GM18505 (cell line): ENCODE measurements around the gene STARD13.
A peak's percentile ranks its signal among the peaks of the same experiment; 100 is the strongest.

Experiments used
- ATAC-seq: cut with Tn5 transposase; IDR thresholded peaks from one replicate; pipeline ENCODE4 v1.9.1; 2021; ENCODE audit not compliant: unreplicated experiment
- POLR2A ChIP-seq: IDR thresholded peaks from 4 replicates; pipeline ENCODE4 v1.6.1; 2011; ENCODE audit warnings: borderline replicate concordance; ENCODE audit not compliant: insufficient read depth, insufficient read length; ENCODE audit errors: extremely low read depth

Gene STARD13

DNA sequence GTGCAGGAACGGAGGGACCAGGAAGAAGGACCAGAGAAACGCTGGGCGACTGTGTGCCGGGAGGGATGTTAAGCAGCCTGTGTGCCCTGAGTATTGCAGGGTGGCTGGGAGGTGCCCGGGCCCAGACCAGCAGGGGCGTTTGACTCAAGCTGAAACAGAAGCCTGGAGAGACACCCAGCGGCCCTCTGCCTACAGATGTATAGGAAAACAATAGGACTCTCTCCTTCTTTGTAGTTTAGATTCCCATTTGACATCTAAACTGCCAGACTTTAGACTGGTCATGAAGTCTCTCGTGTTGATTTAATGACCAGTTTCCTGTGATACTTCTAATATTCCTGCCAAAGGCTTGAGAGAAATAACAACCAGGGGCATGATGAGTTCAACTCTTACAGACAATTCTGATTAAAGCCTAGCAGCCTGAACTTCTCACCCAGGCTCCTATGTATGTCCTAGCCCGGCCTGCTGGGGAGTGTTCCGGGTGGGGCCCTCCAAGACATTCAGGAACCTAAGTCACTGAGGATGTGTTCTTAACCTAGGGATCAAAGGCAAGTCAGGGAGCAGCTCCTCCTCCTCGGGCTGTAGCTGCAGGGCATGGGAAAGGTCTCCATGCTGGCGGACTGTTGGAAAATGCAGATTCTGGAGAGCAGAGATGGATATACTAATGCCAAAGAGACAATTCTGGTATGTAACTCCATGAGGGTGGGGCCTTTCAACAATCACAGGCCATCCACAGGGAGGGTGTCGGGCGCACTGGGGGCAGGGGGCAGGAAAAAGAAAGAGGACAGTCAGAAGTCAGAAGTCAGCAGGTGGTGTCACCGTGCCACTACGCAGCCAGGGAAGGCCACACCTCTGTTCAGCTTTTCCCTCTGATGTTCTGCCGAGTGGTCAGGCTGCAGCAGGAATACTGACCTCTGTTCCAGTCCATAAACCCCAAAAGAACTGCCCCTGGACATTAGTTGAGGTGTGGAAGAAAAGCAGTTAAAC is 131.8 kb downstream of the STARD13 start:
- TF ChIP-seq POLR2A = no peak
- no peak for ATAC-seq

- no peak for TF ChIP-seq POLR2A
- no peak for ATAC-seq
Observed at GRCh38 chr13:33152389-33152788, 133.2 kb downstream of the STARD13 start.

DNA sequence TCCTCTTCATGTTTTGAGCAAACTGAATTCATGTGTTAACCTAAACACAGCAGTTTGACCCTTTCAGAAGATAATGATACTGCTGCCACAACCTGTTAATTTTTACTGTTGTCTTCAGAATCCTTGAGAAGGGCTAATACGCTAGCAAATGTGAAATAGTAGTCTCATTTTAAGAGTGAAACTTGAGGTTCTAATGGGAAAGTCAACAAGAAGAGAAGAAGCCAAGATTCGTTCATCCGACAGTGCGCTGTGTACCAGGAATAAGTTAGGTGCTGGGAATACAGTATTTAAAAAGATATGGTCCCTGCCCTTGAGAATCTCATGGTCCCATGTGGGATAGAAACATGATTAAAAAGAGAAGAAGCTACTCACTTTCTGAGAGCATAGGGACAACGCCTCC is 134.9 kb downstream of the STARD13 start:
- no peak for TF ChIP-seq POLR2A

DNA sequence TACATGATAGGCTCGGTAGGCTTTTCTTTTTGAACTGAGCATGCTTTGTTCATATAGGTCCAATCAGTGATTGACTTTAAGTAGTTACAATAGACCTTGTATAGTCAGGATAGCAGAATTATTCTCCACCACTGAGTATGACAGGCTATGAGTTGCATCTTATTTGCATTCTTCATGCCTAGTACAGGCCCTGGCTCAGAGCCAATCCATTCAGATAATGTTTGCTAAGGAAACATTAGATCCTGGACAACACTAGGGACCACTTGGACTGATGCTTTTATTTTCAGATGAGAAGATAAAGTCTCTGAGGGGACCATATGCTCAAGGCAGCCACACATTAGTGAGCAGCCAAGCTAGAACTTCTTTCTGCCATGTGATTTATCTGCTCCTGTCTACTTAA is 135.4 kb downstream of the STARD13 start:
- ATAC-seq = no peak
- TF ChIP-seq POLR2A = no peak

More for the DNA sequence above, 134.9 kb downstream of the STARD13 start:
- ATAC-seq = no peak

DNA sequence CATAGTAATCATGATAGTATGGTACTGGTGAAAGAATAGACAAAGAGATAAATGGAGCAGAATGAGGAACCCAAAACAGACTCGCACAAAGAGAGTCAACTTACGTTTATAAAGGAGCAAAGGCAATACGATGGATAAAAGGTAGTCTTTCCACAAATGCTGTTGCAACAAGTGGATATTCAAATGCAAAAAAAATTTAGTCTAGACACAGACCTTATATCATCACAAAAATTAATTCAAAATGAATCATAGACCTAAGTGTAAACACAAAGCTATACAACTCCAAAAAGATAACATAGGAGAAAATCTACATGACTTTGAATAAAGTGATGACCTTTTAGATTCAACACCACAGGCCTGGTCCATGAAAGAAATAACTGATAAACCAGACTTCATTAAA is 137.7 kb downstream of the STARD13 start:
- no peak for ATAC-seq

DNA sequence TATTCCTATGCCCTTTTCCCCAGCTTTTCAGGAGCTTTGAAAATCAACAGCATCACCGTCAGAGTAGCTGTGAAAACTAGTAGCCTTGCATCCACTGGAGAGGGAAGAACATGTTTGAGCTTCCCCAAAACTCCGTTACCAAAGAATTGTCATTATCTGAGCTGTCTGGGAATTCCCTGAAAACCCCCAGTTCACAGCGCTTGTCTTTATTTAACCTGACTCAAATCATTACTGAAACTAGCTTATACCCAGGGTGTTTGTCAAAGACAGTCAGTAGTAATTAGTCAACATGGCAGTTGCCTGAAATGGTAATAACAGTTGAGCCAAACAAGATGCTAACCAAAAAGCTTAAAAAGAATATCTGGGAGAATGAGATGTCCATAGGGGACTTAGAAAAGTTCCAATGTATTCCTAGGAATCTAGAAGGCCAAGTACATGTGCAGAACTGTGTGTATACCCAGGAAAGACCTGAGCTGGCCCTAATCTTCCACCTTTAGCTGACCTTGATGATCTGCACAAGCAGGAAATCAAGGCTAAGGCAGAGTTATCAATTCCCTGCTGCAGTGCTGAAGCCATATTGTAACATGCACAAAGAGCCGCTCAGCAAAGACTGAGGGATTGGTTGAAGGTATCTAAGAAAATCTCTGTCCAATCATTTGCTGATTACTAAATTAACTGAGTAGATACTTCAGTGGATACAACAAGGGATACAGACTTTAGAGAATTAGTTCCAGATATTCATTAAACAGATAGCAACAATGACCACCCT is 138.5 kb downstream of the STARD13 start:
- no peak for TF ChIP-seq POLR2A
- ATAC-seq = peak; percentile 93

More for the DNA sequence above, 137.7 kb downstream of the STARD13 start:
- no peak for TF ChIP-seq POLR2A

DNA sequence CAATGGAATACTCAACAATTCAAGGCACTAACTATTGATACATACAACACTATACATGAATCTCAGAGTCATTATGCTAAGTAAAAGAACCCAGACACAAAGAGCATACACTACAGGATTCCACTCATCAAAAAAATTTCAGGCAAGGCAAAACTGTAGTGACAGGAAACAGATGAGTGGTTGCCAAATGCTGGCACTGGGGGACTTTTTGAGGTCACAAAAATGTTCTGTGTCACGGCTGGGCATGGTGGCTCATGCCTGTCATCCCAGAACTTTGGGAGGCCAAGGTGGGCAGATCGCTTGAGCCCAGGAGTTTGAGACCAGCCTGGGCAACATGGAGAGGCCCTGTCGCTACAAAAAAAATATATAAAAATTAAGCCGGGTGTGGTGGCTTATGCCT is 139.9 kb downstream of the STARD13 start:
- no peak for TF ChIP-seq POLR2A
- no peak for ATAC-seq

GRCh38 chr13:33144358-33144784 is 141.2 kb downstream of the STARD13 start:
- ATAC-seq = no peak

GRCh38 chr13:33139780-33140535 is 145.6 kb downstream of the STARD13 start:
- no peak for TF ChIP-seq POLR2A
- no peak for ATAC-seq

More at GRCh38 chr13:33144358-33144784, 141.2 kb downstream of the STARD13 start:
- TF ChIP-seq POLR2A = no peak

GRCh38 chr13:33139184-33139583 is 146.4 kb downstream of the STARD13 start:
- no peak for ATAC-seq
- no peak for TF ChIP-seq POLR2A

- TF ChIP-seq POLR2A = no peak
- no peak for ATAC-seq
Observed at GRCh38 chr13:33138441-33138840, 147.1 kb downstream of the STARD13 start.

DNA sequence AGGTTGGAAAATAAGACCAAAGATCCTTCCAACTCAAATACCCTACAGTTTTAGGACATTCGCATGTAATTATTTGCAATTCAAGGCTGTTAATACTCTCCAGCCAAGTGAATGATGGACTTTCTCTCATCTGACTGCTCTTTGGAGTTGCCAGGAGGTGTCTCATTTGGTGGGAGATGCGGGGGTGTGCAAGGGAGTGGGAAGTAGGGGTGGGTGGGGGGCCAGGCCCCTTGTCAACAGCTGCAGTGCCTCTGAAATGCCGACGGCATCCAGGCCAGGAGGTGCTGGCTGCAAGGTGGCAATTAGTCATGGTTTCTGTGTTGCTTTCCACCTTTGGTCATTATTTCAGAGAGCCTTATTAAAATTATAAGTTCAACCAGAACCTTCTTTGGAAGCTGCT is 147.8 kb downstream of the STARD13 start:
- ATAC-seq = no peak
- no peak for TF ChIP-seq POLR2A

- ATAC-seq = no peak
- no peak for TF ChIP-seq POLR2A
Observed at GRCh38 chr13:33135097-33135496, 150.5 kb downstream of the STARD13 start.

DNA sequence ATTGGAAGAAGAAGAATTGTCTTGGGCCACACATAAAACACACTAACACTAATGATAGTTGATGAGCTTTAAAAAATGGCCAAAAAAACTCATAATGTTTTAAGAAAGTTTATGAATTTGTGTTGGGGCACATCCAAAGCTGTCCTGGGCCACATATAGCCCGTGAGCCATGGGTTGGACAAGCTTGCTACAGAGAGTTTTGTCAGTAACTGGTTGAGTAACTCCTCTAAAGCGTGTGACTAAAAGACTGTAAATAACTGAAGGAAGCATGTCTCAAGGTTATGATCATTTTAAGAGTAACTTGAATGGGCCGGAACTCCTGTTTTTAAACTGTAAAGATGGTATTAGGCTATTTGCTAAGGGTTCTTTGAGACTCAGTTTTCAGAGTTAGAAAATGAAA is 151.3 kb downstream of the STARD13 start:
- TF ChIP-seq POLR2A = no peak
- ATAC-seq = no peak
